Measurements from ENCODE around the gene CAMK2B.
A peak's percentile ranks its signal among the peaks of the same experiment; 100 is the strongest.
"Not testable (repeated sequence)": the region's sequence is repeated elsewhere in the genome, so short reads cannot be mapped to it uniquely, and the experiment has no call there.

The CAMK2B gene

GRCh38 chr7:44186736-44187135 lies 138.7 kb downstream of the CAMK2B start:
- Histone ChIP-seq H3K9me3 (replicated peaks; ENCODE audit: low read length) (peaks cover 13% of the 10 kb centered on the region), H3K9ac (ENCODE audit: low read depth, low read length) (no peak overlapping the region), H3K4me3 (ENCODE audit: low read length) (no peak overlapping the region), H3K4me1 (ENCODE audit: control insufficient read depth, insufficient read depth, low read length) (peaks cover 17% of the 10 kb centered on the region), H3K27me3 (ENCODE audit: control insufficient read depth, insufficient read depth, low read length) (peaks cover 31% of the 10 kb centered on the region), H3K36me3 (ENCODE audit: insufficient read depth, low read length) (no peaks in the 10 kb centered on the region), H3K4me2 (ENCODE audit: low read length) (no peak overlapping the region)

- Histone ChIP-seq H3K4me1 (ENCODE audit: control insufficient read depth, insufficient read depth, low read length) (peaks cover 17% of the 10 kb centered on the region), H3K27me3 (ENCODE audit: control insufficient read depth, insufficient read depth, low read length) (peaks cover 34% of the 10 kb centered on the region), H3K4me3 (ENCODE audit: low read length) (no peak overlapping the region), H3K4me2 (ENCODE audit: low read length) (no peak overlapping the region), H3K36me3 (ENCODE audit: insufficient read depth, low read length) (no peaks in the 10 kb centered on the region), H3K9me3 (replicated peaks; ENCODE audit: low read length) (peaks cover 13% of the 10 kb centered on the region), H3K9ac (ENCODE audit: low read depth, low read length) (no peak overlapping the region)
These were observed 139.7 kb downstream of the CAMK2B start for GRCh38 chr7:44185729-44186128.

GRCh38 chr7:44184873-44185446 lies 140.4 kb downstream of the CAMK2B start:
- Histone ChIP-seq H3K27me3 (ENCODE audit: control insufficient read depth, insufficient read depth, low read length) (peaks cover 29% of the 10 kb centered on the region), H3K4me2 (ENCODE audit: low read length) (peak overlapping the region; percentile 60), H3K9me3 (replicated peaks; ENCODE audit: low read length) (peaks cover 13% of the 10 kb centered on the region), H3K4me3 (ENCODE audit: low read length) (no peak overlapping the region), H3K4me1 (ENCODE audit: control insufficient read depth, insufficient read depth, low read length) (peaks cover 17% of the 10 kb centered on the region), H3K9ac (ENCODE audit: low read depth, low read length) (no peak overlapping the region), H3K36me3 (ENCODE audit: insufficient read depth, low read length) (no peaks in the 10 kb centered on the region)

- peak overlapping the region; percentile 60 for H3K4me2 ChIP-seq (ENCODE audit: low read length)
- no peak overlapping the region for H3K9ac ChIP-seq (ENCODE audit: low read depth, low read length)
- H3K9me3 ChIP-seq (replicated peaks; ENCODE audit: low read length) = peaks cover 13% of the 10 kb centered on the region
- H3K4me1 ChIP-seq (ENCODE audit: control insufficient read depth, insufficient read depth, low read length) = peaks cover 17% of the 10 kb centered on the region
- no peak overlapping the region for H3K4me3 ChIP-seq (ENCODE audit: low read length)
- peaks cover 31% of the 10 kb centered on the region for H3K27me3 ChIP-seq (ENCODE audit: control insufficient read depth, insufficient read depth, low read length)
- H3K36me3 ChIP-seq (ENCODE audit: insufficient read depth, low read length) = no peaks in the 10 kb centered on the region
These were observed 141.1 kb downstream of the CAMK2B start for GRCh38 chr7:44184206-44184872.

- peaks cover 30% of the 10 kb centered on the region for H3K27me3 ChIP-seq (ENCODE audit: control insufficient read depth, insufficient read depth, low read length)
- peaks cover 13% of the 10 kb centered on the region for H3K9me3 ChIP-seq (replicated peaks; ENCODE audit: low read length)
- no peak overlapping the region for H3K9ac ChIP-seq (ENCODE audit: low read depth, low read length)
These were observed 142.0 kb downstream of the CAMK2B start for GRCh38 chr7:44183386-44183785.

GRCh38 chr7:44182827-44183226 lies 142.6 kb downstream of the CAMK2B start:
- Histone ChIP-seq H3K27me3 (ENCODE audit: control insufficient read depth, insufficient read depth, low read length) (peaks cover 25% of the 10 kb centered on the region), H3K4me1 (ENCODE audit: control insufficient read depth, insufficient read depth, low read length) (peaks cover 23% of the 10 kb centered on the region), H3K36me3 (ENCODE audit: insufficient read depth, low read length) (no peaks in the 10 kb centered on the region), H3K9me3 (replicated peaks; ENCODE audit: low read length) (peaks cover 13% of the 10 kb centered on the region), H3K4me3 (ENCODE audit: low read length) (no peak overlapping the region), H3K9ac (ENCODE audit: low read depth, low read length) (no peak overlapping the region), H3K4me2 (ENCODE audit: low read length) (no peak overlapping the region)

More at GRCh38 chr7:44183386-44183785, 142.0 kb downstream of the CAMK2B start:
- H3K4me1 ChIP-seq (ENCODE audit: control insufficient read depth, insufficient read depth, low read length) = peaks cover 17% of the 10 kb centered on the region
- no peak overlapping the region for H3K4me2 ChIP-seq (ENCODE audit: low read length)
- H3K4me3 ChIP-seq (ENCODE audit: low read length) = no peak overlapping the region
- no peaks in the 10 kb centered on the region for H3K36me3 ChIP-seq (ENCODE audit: insufficient read depth, low read length)

- H3K27me3 ChIP-seq (ENCODE audit: control insufficient read depth, insufficient read depth, low read length) = peaks cover 28% of the 10 kb centered on the region
- no peak overlapping the region for H3K4me2 ChIP-seq (ENCODE audit: low read length)
- no peaks in the 10 kb centered on the region for H3K36me3 ChIP-seq (ENCODE audit: insufficient read depth, low read length)
- H3K9me3 ChIP-seq (replicated peaks; ENCODE audit: low read length) = peaks cover 13% of the 10 kb centered on the region
- peaks cover 31% of the 10 kb centered on the region for H3K4me1 ChIP-seq (ENCODE audit: control insufficient read depth, insufficient read depth, low read length)
- no peak overlapping the region for H3K9ac ChIP-seq (ENCODE audit: low read depth, low read length)
- no peak overlapping the region for H3K4me3 ChIP-seq (ENCODE audit: low read length)
These were observed 144.8 kb downstream of the CAMK2B start for GRCh38 chr7:44180631-44181030.

- Histone ChIP-seq H3K4me1 (ENCODE audit: control insufficient read depth, insufficient read depth, low read length) (peaks cover 14% of the 10 kb centered on the region), H3K9ac (ENCODE audit: low read depth, low read length) (no peak overlapping the region), H3K4me3 (ENCODE audit: low read length) (peak overlapping the region; percentile 42), H3K9me3 (replicated peaks; ENCODE audit: low read length) (peaks cover 5% of the 10 kb centered on the region), H3K4me2 (ENCODE audit: low read length) (peak overlapping the region; percentile 60), H3K36me3 (ENCODE audit: insufficient read depth, low read length) (no peaks in the 10 kb centered on the region), H3K27me3 (ENCODE audit: control insufficient read depth, insufficient read depth, low read length) (peaks cover 26% of the 10 kb centered on the region)
These were observed 147.7 kb downstream of the CAMK2B start for GRCh38 chr7:44177570-44178131.

GRCh38 chr7:44176486-44176885 lies 148.9 kb downstream of the CAMK2B start:
- Histone ChIP-seq H3K9me3 (replicated peaks; ENCODE audit: low read length) (no peaks in the 10 kb centered on the region), H3K4me1 (ENCODE audit: control insufficient read depth, insufficient read depth, low read length) (peaks cover 14% of the 10 kb centered on the region), H3K27me3 (ENCODE audit: control insufficient read depth, insufficient read depth, low read length) (peaks cover 23% of the 10 kb centered on the region), H3K4me3 (ENCODE audit: low read length) (no peak overlapping the region), H3K36me3 (ENCODE audit: insufficient read depth, low read length) (no peaks in the 10 kb centered on the region), H3K9ac (ENCODE audit: low read depth, low read length) (no peak overlapping the region), H3K4me2 (ENCODE audit: low read length) (no peak overlapping the region)

GRCh38 chr7:44175730-44176129 lies 149.7 kb downstream of the CAMK2B start:
- Histone ChIP-seq H3K9ac (ENCODE audit: low read depth, low read length) (no peak overlapping the region), H3K27me3 (ENCODE audit: control insufficient read depth, insufficient read depth, low read length) (peaks cover 20% of the 10 kb centered on the region), H3K36me3 (ENCODE audit: insufficient read depth, low read length) (no peaks in the 10 kb centered on the region), H3K4me1 (ENCODE audit: control insufficient read depth, insufficient read depth, low read length) (peaks cover 14% of the 10 kb centered on the region), H3K4me2 (ENCODE audit: low read length) (no peak overlapping the region), H3K4me3 (ENCODE audit: low read length) (no peak overlapping the region), H3K9me3 (replicated peaks; ENCODE audit: low read length) (no peaks in the 10 kb centered on the region)

GRCh38 chr7:44174694-44174948 lies 150.8 kb downstream of the CAMK2B start:
- H3K4me2 ChIP-seq (ENCODE audit: low read length); H3K4me3 ChIP-seq (ENCODE audit: low read length); H3K9ac ChIP-seq (ENCODE audit: low read depth, low read length); H3K9me3 ChIP-seq (replicated peaks; ENCODE audit: low read length); H3K36me3 ChIP-seq (ENCODE audit: insufficient read depth, low read length): not testable (repeated sequence)
- Histone ChIP-seq H3K4me1 (ENCODE audit: control insufficient read depth, insufficient read depth, low read length) (peaks cover 14% of the 10 kb centered on the region), H3K27me3 (ENCODE audit: control insufficient read depth, insufficient read depth, low read length) (peaks cover 20% of the 10 kb centered on the region)

All from skeletal muscle satellite cell (primary cell).